SK-MEL-5 (cell line): ENCODE measurements around the gene TMPRSS5. TPM values are rescaled to one million over a fixed set of nuclear protein-coding genes. Genes with fewer than 3 reads are reported as not detected.

Source experiments
- DNase-seq: peaks from one replicate; pipeline ENCODE4 v3.0.0-alpha.2; 2016; ENCODE audit warnings: low read depth, low spot score
- in situ Hi-C: cut with HindIII; loops from 2 replicates; pipeline ENCODE4 v1.10.0; 2016; ENCODE audit warnings: low sequenced_read_pairs, high pct_unique_total_duplicates, low pct_unique_long_range_greater_than_20kb
- small RNA-seq, 2 experiments: library from RNA; depleted of rRNA; stranded (forward); fragments of <200 nt; gene quantifications; one replicate each; pipeline ENCODE3, GENCODE V24; 2014
- total RNA-seq: library from RNA; depleted of rRNA; stranded (reverse); fragments of >200 nt; shearing (Covaris generic); gene quantifications from 2 replicates; pipeline ENCODE4 v1.2.3, GENCODE V29; 2014; rRNA removed

The TMPRSS5 gene
- total RNA-seq, 1 experiment from 2014 or later: 2.3 TPM

DNA sequence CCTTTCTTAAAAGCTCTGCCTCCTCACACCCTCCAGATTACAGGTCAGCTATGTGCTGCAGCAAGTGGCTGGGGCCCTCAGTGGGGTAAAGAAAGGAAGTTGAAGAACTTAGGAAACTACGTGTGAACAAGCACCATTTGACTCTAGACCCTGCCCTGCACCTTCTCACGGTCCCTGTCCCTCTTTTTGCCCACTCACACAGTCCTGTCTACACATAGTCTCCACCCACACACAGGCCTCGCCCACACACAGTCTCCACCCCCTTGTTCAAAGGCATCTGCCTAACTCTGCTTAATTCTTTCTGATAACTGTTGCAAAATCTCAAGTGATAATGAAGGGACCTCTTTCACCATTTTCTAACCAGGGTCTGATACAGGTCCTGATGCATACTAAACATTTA lies 59.0 kb downstream of the TMPRSS5 start:
- in situ Hi-C loops: no loop called here
- no peak for DNase-seq

DNA sequence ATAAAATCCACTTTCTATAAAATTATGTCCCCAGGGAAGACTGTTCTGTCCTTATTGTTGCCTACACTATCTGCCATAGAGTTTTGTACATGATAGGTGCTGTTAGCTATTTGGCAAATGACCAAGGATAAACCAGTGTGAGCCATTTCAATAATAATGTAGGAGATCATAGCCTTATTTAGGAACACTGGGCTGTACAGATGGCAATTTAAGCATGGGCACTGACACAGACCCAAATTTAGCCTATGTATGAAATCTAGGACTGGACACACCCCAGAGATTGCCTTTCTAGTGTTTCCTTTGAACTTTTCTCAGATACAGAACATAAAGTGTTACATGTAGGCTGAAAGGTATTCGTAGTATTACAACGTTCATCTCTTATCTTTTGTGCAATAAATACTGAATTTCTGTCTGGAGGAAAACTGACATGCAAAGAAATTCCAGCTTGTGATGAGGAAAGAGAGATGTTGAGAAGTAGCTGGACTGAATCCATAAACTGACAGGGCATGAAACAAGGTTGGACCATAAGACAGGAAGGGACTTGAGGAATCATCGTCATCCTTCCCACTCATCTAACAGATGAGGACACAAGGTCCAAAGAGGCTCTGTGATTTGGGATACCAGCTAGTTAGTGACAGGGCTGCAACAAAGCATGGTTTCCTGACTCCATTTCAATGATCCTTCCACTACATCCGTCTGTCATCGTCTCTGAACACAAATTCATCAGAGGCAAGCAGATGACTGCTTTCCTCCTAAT lies 60.3 kb downstream of the TMPRSS5 start:
- in situ Hi-C loops: no loop called here
- no peak for DNase-seq

DNA sequence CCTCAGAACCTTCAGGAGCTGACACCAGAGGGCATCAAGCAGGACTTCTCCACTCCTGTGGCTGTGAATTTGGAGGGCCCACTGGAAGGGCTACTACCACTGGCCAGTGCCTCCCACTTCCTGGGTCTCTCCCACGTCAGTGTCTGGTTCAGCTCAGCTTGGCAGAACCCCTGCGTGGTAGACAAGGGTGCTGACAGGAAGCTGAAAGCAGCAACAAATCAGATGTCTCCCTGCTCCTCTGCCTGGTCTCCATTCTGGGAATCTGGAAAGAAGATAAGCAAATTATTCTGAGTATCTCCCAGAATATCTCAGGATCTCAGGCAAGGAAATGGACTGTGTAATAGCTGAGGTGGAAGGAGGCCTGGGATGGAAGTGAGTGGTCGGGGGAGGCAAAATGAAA lies 61.5 kb downstream of the TMPRSS5 start:
- DNase-seq: no peak
- in situ Hi-C loops: no loop called here

DNA sequence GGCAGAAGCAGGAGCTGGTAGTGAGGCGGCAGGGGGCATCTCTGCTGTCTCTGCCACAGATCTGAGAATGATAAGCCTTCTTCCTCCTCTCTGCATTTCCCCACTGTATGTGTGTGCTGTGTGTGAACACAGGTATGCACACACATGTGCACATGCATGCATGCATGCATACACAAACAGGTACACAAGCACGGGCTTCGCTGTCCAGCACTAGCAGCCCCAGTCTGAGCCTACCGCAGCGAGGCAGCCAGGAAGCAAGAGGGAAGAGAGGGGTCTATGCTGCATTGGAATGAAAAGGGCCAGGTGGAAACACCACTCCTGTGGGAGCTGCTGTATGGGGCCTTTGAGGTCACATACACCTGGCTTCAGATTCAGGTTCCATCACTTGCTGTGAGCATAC lies 62.4 kb downstream of the TMPRSS5 start:
- in situ Hi-C loops: no loop called here
- no peak for DNase-seq

DNA sequence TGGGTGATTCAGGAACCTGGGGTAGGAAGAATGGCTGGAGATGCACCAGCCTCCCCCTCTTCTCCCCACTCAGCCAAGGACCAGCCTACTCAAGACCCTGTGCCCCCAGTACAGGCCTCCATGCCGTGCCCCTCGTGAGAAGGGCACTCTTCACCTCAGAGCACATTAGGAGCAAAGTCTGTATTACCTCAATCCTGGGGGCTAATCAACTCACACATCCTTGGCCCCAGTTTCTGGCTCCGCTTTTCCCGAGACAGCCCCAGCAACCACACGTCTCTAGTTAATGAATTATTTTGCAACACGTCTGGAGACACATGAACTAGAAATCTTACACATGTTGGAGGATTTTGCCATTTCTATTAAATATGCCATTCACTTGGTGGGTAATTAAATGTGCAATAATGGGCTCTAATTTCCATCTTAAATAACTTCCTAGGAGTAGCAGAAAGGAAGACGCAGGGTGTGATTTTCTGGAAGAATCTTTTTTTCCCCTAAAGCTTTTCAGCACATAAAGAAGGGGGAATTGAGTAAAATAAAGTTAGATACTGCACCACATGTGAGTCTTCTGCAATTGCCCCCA lies 63.0 kb downstream of the TMPRSS5 start:
- in situ Hi-C loops: no loop called here
- DNase-seq: no peak

DNA sequence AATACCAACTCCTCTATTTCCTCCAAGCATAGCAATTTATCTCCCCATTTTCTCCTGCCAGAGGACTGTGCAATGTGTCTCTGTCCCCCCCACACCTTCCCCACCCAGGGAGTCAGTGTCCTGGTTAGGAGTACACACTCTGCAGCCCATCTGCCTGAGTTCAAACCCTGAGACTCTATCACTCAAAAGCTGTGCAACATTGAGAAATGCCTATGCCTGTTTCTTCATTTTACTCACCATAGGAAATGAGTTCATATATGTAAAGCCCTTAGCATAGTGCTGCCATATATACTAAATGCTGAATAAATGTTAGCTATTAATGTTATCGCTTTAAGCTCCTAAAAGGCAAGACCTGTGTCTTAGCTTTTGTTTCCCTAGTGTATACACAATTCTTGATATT lies 64.0 kb downstream of the TMPRSS5 start:
- in situ Hi-C loops: no loop called here
- no peak for DNase-seq

DNA sequence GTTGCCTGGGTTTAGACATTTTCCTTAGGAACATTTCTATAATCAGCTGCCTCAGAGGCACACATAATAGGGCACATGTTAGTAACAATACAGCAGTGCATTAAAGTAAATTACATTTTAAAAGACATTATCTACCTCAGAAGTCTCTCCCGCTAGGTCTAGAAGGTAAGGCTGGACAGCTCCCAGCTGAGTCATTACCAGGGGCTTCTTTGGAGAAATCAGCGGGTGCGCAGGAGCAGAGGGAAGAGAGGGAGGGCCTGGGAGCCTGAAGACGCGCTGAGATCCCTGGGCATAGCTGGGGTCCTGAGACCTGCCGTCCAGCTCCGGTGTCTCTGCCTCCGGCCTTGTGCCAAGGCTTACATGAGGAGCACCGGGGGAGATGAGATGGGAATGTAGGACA lies 67.7 kb downstream of the TMPRSS5 start:
- no peak for DNase-seq
- in situ Hi-C loops: no loop called here

DNA sequence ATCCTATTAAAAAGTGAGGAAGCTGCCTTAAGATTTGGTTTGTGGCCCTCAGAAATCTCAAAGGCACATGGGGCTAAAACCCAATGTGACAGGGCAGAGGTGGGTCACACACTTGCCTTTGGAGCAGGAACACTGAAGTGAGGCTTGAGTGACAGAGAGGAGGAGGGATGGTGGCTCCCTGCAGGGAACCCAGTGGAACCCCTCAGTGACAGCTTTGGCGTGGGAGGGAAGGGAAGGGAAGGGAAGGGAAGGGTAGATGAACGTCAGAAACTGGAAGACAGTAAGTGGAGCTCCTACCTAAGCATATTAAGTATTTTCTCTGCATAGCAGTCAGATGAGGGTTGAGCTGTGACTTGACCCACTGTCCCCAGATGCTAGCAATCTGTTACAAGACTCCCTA lies 68.5 kb downstream of the TMPRSS5 start:
- in situ Hi-C loops: no loop called here
- DNase-seq: no peak

Small RNAs within 50 kb of the gene (small RNA-seq; reads per million reads assigned to genes)
- gene RPS29P19: 0 reads per million in 2 experiments

Other genes starting within 250 kb of the TMPRSS5 start
- not detected in 2 replicates for gene DRD2, start 230.9 kb downstream of the TMPRSS5 start, total RNA-seq
- 17.3 and 19.8 TPM in 2 replicates for gene ZW10, start 67.4 kb upstream of the TMPRSS5 start, total RNA-seq
- gene CLDN25, start 73.5 kb upstream of the TMPRSS5 start, total RNA-seq: not detected in 2 replicates
- gene USP28, start 169.3 kb upstream of the TMPRSS5 start, total RNA-seq: 26.0 and 34.7 TPM in 2 replicates
- 0.24 and 0.55 TPM in 2 replicates for gene HTR3B, start 198.5 kb upstream of the TMPRSS5 start, total RNA-seq